Activated gamma-delta T cell (primary cell): ENCODE data around the gene TPM2.

Experiments
- DNase-seq: peaks from one replicate; lab custom pipeline; 2025; lab: John Stamatoyannopoulos, UW

The TPM2 gene

GRCh38 chr9:35696520-35697215, 6.9 kb upstream of the TPM2 start:
- no peak for DNase-seq

- DNase-seq = no peak
These were observed 6.2 kb upstream of the TPM2 start for GRCh38 chr9:35695943-35696401.

GRCh38 chr9:35691757-35692301, 2.1 kb upstream of the TPM2 start:
- DNase-seq = no peak

- no peak for DNase-seq
These were observed 1.6 kb upstream of the TPM2 start for GRCh38 chr9:35691334-35691650.

GRCh38 chr9:35690614-35691333, 1.0 kb upstream of the TPM2 start:
- DNase-seq = no peak

- no peak for DNase-seq
These were observed 529 bp upstream of the TPM2 start for GRCh38 chr9:35690294-35690613.

- no peak for DNase-seq
These were observed 875 bp downstream of the TPM2 start for GRCh38 chr9:35688558-35689541.

GRCh38 chr9:35687972-35688557, 1.7 kb downstream of the TPM2 start:
- DNase-seq = no peak

- DNase-seq = no peak
These were observed 2.4 kb downstream of the TPM2 start for GRCh38 chr9:35687306-35687705.

- DNase-seq = no peak
These were observed 3.2 kb downstream of the TPM2 start for GRCh38 chr9:35686222-35687203.

GRCh38 chr9:35685506-35685905, 4.2 kb downstream of the TPM2 start:
- no peak for DNase-seq

GRCh38 chr9:35684921-35685320, 4.8 kb downstream of the TPM2 start:
- DNase-seq = no peak

- DNase-seq = no peak
These were observed 6.4 kb downstream of the TPM2 start for GRCh38 chr9:35683323-35683722.

GRCh38 chr9:35682520-35683315, 7.0 kb downstream of the TPM2 start:
- no peak for DNase-seq

- DNase-seq = no peak
These were observed 7.7 kb downstream of the TPM2 start for GRCh38 chr9:35682051-35682450.

- DNase-seq = no peak
These were observed 8.3 kb downstream of the TPM2 start for GRCh38 chr9:35681341-35682002.

GRCh38 chr9:35680331-35681105, 9.2 kb downstream of the TPM2 start:
- no peak for DNase-seq

GRCh38 chr9:35679766-35680330, 9.9 kb downstream of the TPM2 start:
- no peak for DNase-seq
